Body of pancreas (tissue), 4 donors: ENCODE measurements around the gene RNF113B. TPM values are rescaled to one million over a fixed set of nuclear protein-coding genes. Genes with fewer than 3 reads are reported as not detected.
A peak's percentile ranks its signal among the peaks of the same experiment; 100 is the strongest.

ENCODE experiments used
- ATAC-seq: fragments of 150-250 bp; one replicate; pipeline ENCODE4 v1.9.1; 2016
- DNase-seq, 4 donors: peaks; one replicate each; pipeline ENCODE4 v3.0.0-alpha.2; 2019
- H3K27ac ChIP-seq, 4 donors: fragments of 200-600 bp; sonication (generic); 1 replicate in 3 of 4; 2 replicates in 1 of 4; pipeline versions ENCODE4 v1.5.1 to v1.6.1; 2016 to 2019; ENCODE audit warnings: mild to moderate bottlenecking in 1 of 4, mixed read lengths in 1 of 4, moderate library complexity in 1 of 4
- H3K27me3 ChIP-seq, 2 donors: fragments of 200-600 bp; sonication (generic); one replicate each; pipeline ENCODE4 v1.6.0; 2016; ENCODE audit warnings: mild to moderate bottlenecking in 1 of 2
- H3K36me3 ChIP-seq, 2 donors: fragments of 200-600 bp; sonication (generic); replicated peaks in 1 of 2; 2 replicates each; pipeline ENCODE4 v1.5.1; 2016; ENCODE audit warnings: low read depth in 2 of 2; ENCODE audit not compliant: insufficient read depth in 1 of 2
- H3K4me1 ChIP-seq: fragments of 200-600 bp; sonication (generic); one replicate; pipeline ENCODE4 v1.6.0; 2016
- H3K4me3 ChIP-seq, 2 donors: fragments of 200-600 bp; sonication (generic); 1 replicate in 1 of 2; 2 replicates in 1 of 2; pipeline ENCODE4 v1.5.1; 2016 to 2019
- H3K9me3 ChIP-seq, 3 donors: fragments of 200-600 bp; sonication (generic); 1 replicate in 2 of 3; 2 replicates in 1 of 3; pipeline ENCODE4 v1.5.1; 2016
- CTCF ChIP-seq, 7 experiments: fragments of 450-650 bp in 4 of 7; fragments of 200-600 bp in 3 of 7; sonication (generic) in 3 of 7; IDR thresholded peaks; one replicate each; pipeline ENCODE4 v1.5.1; 2016 to 2019; ENCODE audit warnings: antibody characterized with exemption in 7 of 7
- POLR2A ChIP-seq, 3 donors: fragments of 450-650 bp; IDR thresholded peaks; one replicate each; pipeline ENCODE4 v1.6.1; 2016; ENCODE audit warnings: antibody characterized with exemption in 3 of 3, mild to moderate bottlenecking in 2 of 3
- WGBS, 2 donors: methylation state at CpG; one replicate each; pipeline ENCODE4 v1.1.5; 2017; 5-methylcytosine and 5-hydroxymethylcytosine counted together
- intact Hi-C: fragments of 100-400 bp; cut with DNase I; formaldehyde crosslinking; loops from one replicate; pipeline ENCODE4 v1.15.1; 2023
- total RNA-seq, 2 donors: library from RNA; depleted of rRNA; stranded (reverse); fragments of >200 nt; gene quantifications; one replicate each; pipeline ENCODE4 v1.1.0, GENCODE V29; 2016

Gene RNF113B
- total RNA-seq, 2 donors from 2014 or later = not detected

- ATAC-seq (no peak), DNase-seq (no peak)
- Histone ChIP-seq H3K9me3 (no peaks in the 10 kb centered on the region), H3K4me1 (peaks cover 36% of the 10 kb centered on the region), H3K36me3 (no peaks in the 10 kb centered on the region), H3K27me3 (no peaks in the 10 kb centered on the region), H3K27ac (no peak overlapping the region), H3K4me3 (no peak overlapping the region)
- intact Hi-C loops = no loop called here
- 81 to 84% methylated on average over 5 of the region's 5 CpGs for WGBS, 2 donors
- TF ChIP-seq POLR2A (IDR thresholded peaks at IDR 0.05) (no peak), CTCF (IDR thresholded peaks at IDR 0.05) (no peak)
Measured at GRCh38 chr13:98212763-98213162, 35.7 kb upstream of the RNF113B start.

DNA sequence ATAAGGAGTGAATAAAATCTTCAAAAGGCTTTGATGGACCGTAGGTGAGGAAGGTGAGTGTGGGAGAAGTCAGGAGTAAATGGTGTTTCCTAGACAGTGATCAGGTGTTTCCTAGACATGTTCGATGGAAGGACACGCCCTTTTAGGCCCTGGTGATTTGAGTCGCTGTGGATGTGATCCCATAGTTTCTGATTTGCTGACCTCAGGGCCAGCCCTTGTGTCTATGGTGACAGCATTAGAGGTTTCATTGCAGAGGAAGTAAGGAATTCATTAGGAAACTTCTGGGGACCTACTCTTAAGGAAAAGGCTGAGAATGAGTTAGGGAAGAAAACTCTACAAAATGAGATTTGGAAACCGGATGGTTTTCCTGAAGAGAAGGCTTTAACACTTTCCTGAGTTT is 31.5 kb upstream of the RNF113B start:
- DNase-seq (no peak), ATAC-seq (no peak)
- intact Hi-C loops = no loop called here
- H3K9me3 ChIP-seq = no peaks in the 10 kb centered on the region
- 86 to 89% methylated on average over 5 of the region's 5 CpGs for WGBS, 2 donors
- TF ChIP-seq CTCF (IDR thresholded peaks at IDR 0.05) (no peak), POLR2A (IDR thresholded peaks at IDR 0.05) (no peak)
- H3K4me1 ChIP-seq = peaks cover 15% of the 10 kb centered on the region
- H3K27ac ChIP-seq = no peak overlapping the region
- H3K36me3 ChIP-seq = no peaks in the 10 kb centered on the region
- H3K4me3 ChIP-seq = no peak overlapping the region
- H3K27me3 ChIP-seq = no peaks in the 10 kb centered on the region

- Histone ChIP-seq H3K9me3 (no peaks in the 10 kb centered on the region), H3K4me1 (peaks cover 15% of the 10 kb centered on the region), H3K27ac (peak overlapping the region; percentile 15 to 67 (median 49)), H3K36me3 (no peaks in the 10 kb centered on the region), H3K27me3 (no peaks in the 10 kb centered on the region), H3K4me3 (no peak overlapping the region)
- 53 to 72% methylated on average over 4 of the region's 4 CpGs for WGBS, 2 donors
- TF ChIP-seq POLR2A (IDR thresholded peaks at IDR 0.05) (no peak), CTCF (IDR thresholded peaks at IDR 0.05) (no peak)
- intact Hi-C loops = no loop called here
- ATAC-seq (peak; percentile 52), DNase-seq (no peak)
Measured at GRCh38 chr13:98207416-98207815, 30.3 kb upstream of the RNF113B start.

- H3K9me3 ChIP-seq = no peaks in the 10 kb centered on the region
- H3K36me3 ChIP-seq = no peaks in the 10 kb centered on the region
- H3K4me1 ChIP-seq = peaks cover 20% of the 10 kb centered on the region
- ATAC-seq (peak; percentile 73), DNase-seq (no peak)
- 27 to 31% methylated on average over 4 of the region's 4 CpGs for WGBS, 2 donors
- TF ChIP-seq POLR2A (IDR thresholded peaks at IDR 0.05) (no peak), CTCF (IDR thresholded peaks at IDR 0.05) (no peak)
- no peak overlapping the region for H3K4me3 ChIP-seq
- intact Hi-C loops = no loop called here
- H3K27me3 ChIP-seq = no peaks in the 10 kb centered on the region
- peak overlapping the region in 3 of 4 donors; percentile 32 to 67 (median 66) for H3K27ac ChIP-seq
Measured at GRCh38 chr13:98206946-98207345, 29.9 kb upstream of the RNF113B start.

GRCh38 chr13:98204546-98204945 is 27.5 kb upstream of the RNF113B start:
- WGBS, 2 donors = 94 to 100% methylated on average over 2 of the region's 2 CpGs
- no peak overlapping the region for H3K4me3 ChIP-seq
- H3K4me1 ChIP-seq = peaks cover 29% of the 10 kb centered on the region
- H3K9me3 ChIP-seq = no peaks in the 10 kb centered on the region
- intact Hi-C loops = no loop called here
- DNase-seq = no peak
- H3K36me3 ChIP-seq = no peaks in the 10 kb centered on the region
- TF ChIP-seq POLR2A (IDR thresholded peaks at IDR 0.05) (no peak), CTCF (IDR thresholded peaks at IDR 0.05) (no peak)
- no peak for ATAC-seq
- H3K27ac ChIP-seq = no peak overlapping the region
- H3K27me3 ChIP-seq = no peaks in the 10 kb centered on the region
